ENCODE data around the gene BHLHE23. TPM values are rescaled to one million over a fixed set of nuclear protein-coding genes. Genes with fewer than 3 reads are reported as not detected.

Gene BHLHE23
- total and polyA plus RNA-seq, 2 donors (not counting 1 experiment from before 2014, with no cell fraction given), result not detected

GRCh38 chr20:62978561-62978943 lies 28.2 kb downstream of the BHLHE23 start:
- Histone ChIP-seq H3K4me2 (ENCODE audit: extremely low read depth, insufficient read depth, low read length) (no peak overlapping the region), H3K27me3 (ENCODE audit: control insufficient read depth, insufficient read depth, low read length) (peaks cover 31% of the 10 kb centered on the region), H3K9me3 (ENCODE audit: control insufficient read depth, insufficient read depth, low read depth, low read length) (no peaks in the 10 kb centered on the region), H3K79me2 (ENCODE audit: control insufficient read depth, insufficient read depth, low read length) (no peaks in the 10 kb centered on the region), H3K27ac (ENCODE audit: insufficient read depth, low read length) (no peak overlapping the region), H3K36me3 (ENCODE audit: control insufficient read depth, insufficient read depth, low read length) (no peaks in the 10 kb centered on the region), H4K20me1 (ENCODE audit: control insufficient read depth, extremely low read depth, insufficient read depth, low read length) (no peaks in the 10 kb centered on the region), H3K9ac (ENCODE audit: insufficient read depth, low read length) (no peak overlapping the region), H3K4me3 (replicated peaks in 1 of 4; ENCODE audit: control extremely low read depth in 1 of 4, insufficient read depth in 1 of 4, low read depth in 3 of 4, low read length in 4 of 4) (no peak overlapping the region), H3K4me1 (ENCODE audit: control insufficient read depth, extremely low read depth, insufficient read depth, low read length) (no peaks in the 10 kb centered on the region), H2AFZ (ENCODE audit: low read length) (no peak overlapping the region)
- TF ChIP-seq CTCF (conservative IDR thresholded peaks at IDR 0.05 in 1 of 2, IDR thresholded peaks at IDR 0.05 in 1 of 2; ENCODE audit: low read depth in 1 of 2, low read length in 2 of 2) (no peak), EZH2 (IDR thresholded peaks at IDR 0.05; ENCODE audit: low read length, missing control alignments) (no peak)
- DNase-seq (ENCODE audit: low read depth in 2 of 2), result no peak

GRCh38 chr20:62977613-62978560 lies 28.9 kb downstream of the BHLHE23 start:
- peaks cover 33% of the 10 kb centered on the region for H3K27me3 ChIP-seq (ENCODE audit: control insufficient read depth, insufficient read depth, low read length)
- DNase-seq (ENCODE audit: low read depth in 2 of 2), result no peak
- no peaks in the 10 kb centered on the region for H3K36me3 ChIP-seq (ENCODE audit: control insufficient read depth, insufficient read depth, low read length)
- H3K4me2 ChIP-seq (ENCODE audit: extremely low read depth, insufficient read depth, low read length), result no peak overlapping the region
- no peak overlapping the region for H3K4me3 ChIP-seq (replicated peaks in 1 of 4; ENCODE audit: control extremely low read depth in 1 of 4, insufficient read depth in 1 of 4, low read depth in 3 of 4, low read length in 4 of 4)
- H3K4me1 ChIP-seq (ENCODE audit: control insufficient read depth, extremely low read depth, insufficient read depth, low read length), result no peaks in the 10 kb centered on the region
- no peak for TF ChIP-seq CTCF (conservative IDR thresholded peaks at IDR 0.05 in 1 of 2, IDR thresholded peaks at IDR 0.05 in 1 of 2; ENCODE audit: low read depth in 1 of 2, low read length in 2 of 2)
- TF ChIP-seq EZH2 (IDR thresholded peaks at IDR 0.05; ENCODE audit: low read length, missing control alignments), result no peak
- no peaks in the 10 kb centered on the region for H4K20me1 ChIP-seq (ENCODE audit: control insufficient read depth, extremely low read depth, insufficient read depth, low read length)
- no peaks in the 10 kb centered on the region for H3K9me3 ChIP-seq (ENCODE audit: control insufficient read depth, insufficient read depth, low read depth, low read length)
- H2AFZ ChIP-seq (ENCODE audit: low read length), result no peak overlapping the region
- H3K9ac ChIP-seq (ENCODE audit: insufficient read depth, low read length), result no peak overlapping the region
- no peaks in the 10 kb centered on the region for H3K79me2 ChIP-seq (ENCODE audit: control insufficient read depth, insufficient read depth, low read length)
- H3K27ac ChIP-seq (ENCODE audit: insufficient read depth, low read length), result no peak overlapping the region

- no peak for DNase-seq (ENCODE audit: low read depth in 2 of 2)
- TF ChIP-seq EZH2 (IDR thresholded peaks at IDR 0.05; ENCODE audit: low read length, missing control alignments) (no peak), CTCF (conservative IDR thresholded peaks at IDR 0.05 in 1 of 2, IDR thresholded peaks at IDR 0.05 in 1 of 2; ENCODE audit: low read depth in 1 of 2, low read length in 2 of 2) (no peak)
- Histone ChIP-seq H2AFZ (ENCODE audit: low read length) (no peak overlapping the region), H3K27ac (ENCODE audit: insufficient read depth, low read length) (no peak overlapping the region), H3K27me3 (ENCODE audit: control insufficient read depth, insufficient read depth, low read length) (peaks cover 35% of the 10 kb centered on the region), H3K36me3 (ENCODE audit: control insufficient read depth, insufficient read depth, low read length) (no peaks in the 10 kb centered on the region), H3K4me1 (ENCODE audit: control insufficient read depth, extremely low read depth, insufficient read depth, low read length) (no peaks in the 10 kb centered on the region), H3K4me2 (ENCODE audit: extremely low read depth, insufficient read depth, low read length) (no peak overlapping the region), H3K9me3 (ENCODE audit: control insufficient read depth, insufficient read depth, low read depth, low read length) (no peaks in the 10 kb centered on the region), H4K20me1 (ENCODE audit: control insufficient read depth, extremely low read depth, insufficient read depth, low read length) (no peaks in the 10 kb centered on the region), H3K9ac (ENCODE audit: insufficient read depth, low read length) (no peak overlapping the region), H3K79me2 (ENCODE audit: control insufficient read depth, insufficient read depth, low read length) (no peaks in the 10 kb centered on the region), H3K4me3 (replicated peaks in 1 of 4; ENCODE audit: control extremely low read depth in 1 of 4, insufficient read depth in 1 of 4, low read depth in 3 of 4, low read length in 4 of 4) (no peak overlapping the region)
Observed at GRCh38 chr20:62976886-62977285, 29.9 kb downstream of the BHLHE23 start.
